Astrocyte (in vitro differentiated cells and primary cell): ENCODE measurements around the gene IRX1. TPM values are rescaled to one million over a fixed set of nuclear protein-coding genes. Genes with fewer than 3 reads are reported as not detected.

Source experiments
- DNase-seq: peaks from one replicate; pipeline ENCODE4 v3.0.0-alpha.2; 2010; ENCODE audit warnings: low read depth
- FAIRE-seq: peaks from 2 replicates; lab custom pipeline; 2011; peaks lifted over from hg19 to GRCh38; lab: Jason Lieb, UNC
- H2AFZ ChIP-seq: 2 replicates; pipeline ENCODE4 v1.6.0; 2012; ENCODE audit warnings: low read depth, low read length, inconsistent platforms
- H3K27ac ChIP-seq: 2 replicates; pipeline ENCODE4 v1.5.1; 2011; ENCODE audit warnings: low read depth, low read length, inconsistent platforms
- H3K27me3 ChIP-seq: 2 replicates; pipeline ENCODE4 v1.6.0; 2011; ENCODE audit warnings: low read length, inconsistent platforms; ENCODE audit not compliant: insufficient read depth
- H3K36me3 ChIP-seq: 2 replicates; pipeline ENCODE4 v1.5.1; 2011; ENCODE audit warnings: low read length, inconsistent platforms; ENCODE audit not compliant: insufficient read depth
- H3K4me1 ChIP-seq: 2 replicates; pipeline ENCODE4 v1.5.1; 2011; ENCODE audit warnings: low read length, inconsistent platforms; ENCODE audit not compliant: insufficient read depth
- H3K4me2 ChIP-seq: 2 replicates; pipeline ENCODE4 v1.6.0; 2012; ENCODE audit warnings: low read length, inconsistent platforms
- H3K4me3 ChIP-seq: 2 replicates; pipeline ENCODE4 v1.5.1; 2011; ENCODE audit warnings: low read depth, mild to moderate bottlenecking, low read length, inconsistent platforms; ENCODE audit not compliant: insufficient read depth
- H3K79me2 ChIP-seq: 2 replicates; pipeline ENCODE4 v1.6.0; 2012; ENCODE audit warnings: mild to moderate bottlenecking, low read length, inconsistent platforms; ENCODE audit not compliant: insufficient read depth
- H3K9ac ChIP-seq: 2 replicates; pipeline ENCODE4 v1.6.0; 2012; ENCODE audit warnings: mild to moderate bottlenecking, low read length, inconsistent platforms
- H3K9me3 ChIP-seq: 2 replicates; pipeline ENCODE4 v1.5.1; 2012; ENCODE audit warnings: low read depth, mild to moderate bottlenecking, low read length, inconsistent platforms; ENCODE audit not compliant: insufficient read depth
- H4K20me1 ChIP-seq: 2 replicates; pipeline ENCODE4 v1.6.0; 2012; ENCODE audit warnings: low read length, inconsistent platforms; ENCODE audit not compliant: insufficient read depth
- H3K27ac Mint-ChIP-seq: one replicate; pipeline ENCODE4 v1.8.0; 2021; ENCODE audit warnings: mild to moderate bottlenecking, mixed read lengths; ENCODE audit not compliant: unreplicated experiment
- H3K27me3 Mint-ChIP-seq: one replicate; pipeline ENCODE4 v1.8.0; 2021; ENCODE audit warnings: low read depth, mixed read lengths; ENCODE audit not compliant: unreplicated experiment
- H3K36me3 Mint-ChIP-seq: one replicate; pipeline ENCODE4 v1.8.0; 2021; ENCODE audit warnings: low read depth, mixed read lengths; ENCODE audit not compliant: unreplicated experiment
- H3K4me1 Mint-ChIP-seq: one replicate; pipeline ENCODE4 v1.8.0; 2021; ENCODE audit warnings: low read depth, mixed read lengths; ENCODE audit not compliant: unreplicated experiment
- H3K4me3 Mint-ChIP-seq: one replicate; pipeline ENCODE4 v1.8.0; 2021; ENCODE audit warnings: mild to moderate bottlenecking, moderate library complexity, mixed read lengths; ENCODE audit not compliant: unreplicated experiment
- H3K9me3 Mint-ChIP-seq: one replicate; pipeline ENCODE4 v1.8.0; 2021; ENCODE audit warnings: mild to moderate bottlenecking, mixed read lengths; ENCODE audit not compliant: unreplicated experiment
- CTCF ChIP-seq: IDR thresholded peaks from 2 replicates; pipeline ENCODE4 v1.5.1; 2011; ENCODE audit warnings: low read depth, mild to moderate bottlenecking, inconsistent platforms, low read length, moderate library complexity; ENCODE audit not compliant: insufficient read depth
- EZH2 ChIP-seq: IDR thresholded peaks from 2 replicates; pipeline ENCODE4 v1.6.1; 2012; ENCODE audit warnings: mild to moderate bottlenecking, low read length, inconsistent platforms; ENCODE audit not compliant: insufficient read depth
- total RNA-seq: library from RNA; stranded (reverse); gene quantifications from 2 replicates; pipeline ENCODE4 v1.2.1, GENCODE V29; 2021

Gene IRX1
- total RNA-seq, 1 donor from 2014 or later, result 0.52 TPM

- no peak overlapping the region for H3K4me2 ChIP-seq
- no peak overlapping the region for H3K27ac ChIP-seq
- H3K36me3 Mint-ChIP-seq, result no peaks in the 10 kb centered on the region
- peaks cover 60% of the 10 kb centered on the region for H3K27me3 Mint-ChIP-seq
- H3K27me3 ChIP-seq, result peaks cover 38% of the 10 kb centered on the region
- H4K20me1 ChIP-seq, result no peaks in the 10 kb centered on the region
- H3K79me2 ChIP-seq, result peaks cover 12% of the 10 kb centered on the region
- no peak overlapping the region for H3K27ac Mint-ChIP-seq
- no peaks in the 10 kb centered on the region for H3K36me3 ChIP-seq
- no peak for TF ChIP-seq EZH2
- TF ChIP-seq CTCF, result no peak
- DNase-seq (no peak), FAIRE-seq (no peak)
- H3K4me3 Mint-ChIP-seq, result no peak overlapping the region
- H3K9ac ChIP-seq, result no peak overlapping the region
- no peak overlapping the region for H3K4me3 ChIP-seq
- H3K4me1 ChIP-seq, result peaks cover 14% of the 10 kb centered on the region
- no peaks in the 10 kb centered on the region for H3K9me3 ChIP-seq
- no peaks in the 10 kb centered on the region for H3K4me1 Mint-ChIP-seq
- peaks cover 17% of the 10 kb centered on the region for H3K9me3 Mint-ChIP-seq
- H2AFZ ChIP-seq, result no peak overlapping the region
These were observed 3.3 kb upstream of the IRX1 start for GRCh38 chr5:3592298-3592697.

DNA sequence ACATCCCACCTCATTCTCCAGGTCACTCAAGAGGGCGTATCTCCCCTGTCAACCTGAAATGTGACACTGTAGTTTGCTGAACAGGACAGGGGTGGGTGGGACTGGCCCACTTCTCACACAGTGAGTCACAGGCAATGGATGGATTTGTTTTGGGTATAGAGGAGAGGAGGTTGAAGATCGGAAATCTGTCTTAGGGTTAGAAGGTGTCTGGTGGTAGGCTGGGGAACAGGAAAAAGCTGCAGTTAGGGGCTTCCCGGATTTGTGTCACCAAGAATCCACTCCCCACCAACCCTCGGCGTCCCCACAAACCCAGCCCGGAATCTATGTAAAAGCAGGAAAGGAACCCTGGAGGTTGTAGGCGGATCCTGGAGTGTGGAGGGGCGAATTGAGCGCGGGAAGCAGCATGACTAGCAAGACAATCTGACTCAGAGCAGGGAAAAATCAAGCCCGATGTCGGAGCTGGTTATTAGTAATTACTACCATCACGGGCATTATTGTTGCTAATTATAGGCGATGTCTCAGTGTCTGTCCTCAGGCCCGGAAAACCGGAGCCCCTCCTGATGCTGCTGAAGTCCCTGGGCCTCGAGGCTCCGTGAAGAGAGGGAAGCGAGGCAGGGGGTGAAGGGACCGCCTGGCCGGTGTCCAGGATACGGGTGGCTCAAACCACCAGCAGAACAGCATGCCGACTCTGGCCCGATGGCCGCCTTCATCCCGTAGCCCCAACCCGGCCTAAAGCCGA is 1.7 kb upstream of the IRX1 start:
- Histone ChIP-seq H3K9ac (peak overlapping the region; percentile 62), H3K9me3 (no peaks in the 10 kb centered on the region), H3K4me1 (peaks cover 14% of the 10 kb centered on the region), H3K27ac (no peak overlapping the region), H3K79me2 (peaks cover 29% of the 10 kb centered on the region), H4K20me1 (no peaks in the 10 kb centered on the region), H2AFZ (peak overlapping the region; percentile 66), H3K4me2 (peak overlapping the region; percentile 82), H3K4me3 (peak overlapping the region; percentile 33), H3K36me3 (no peaks in the 10 kb centered on the region), H3K27me3 (peaks cover 38% of the 10 kb centered on the region)
- Mint-ChIP-seq H3K27ac (peak overlapping the region; percentile 86), H3K36me3 (no peaks in the 10 kb centered on the region), H3K27me3 (peaks cover 62% of the 10 kb centered on the region), H3K9me3 (peaks cover 19% of the 10 kb centered on the region), H3K4me1 (no peaks in the 10 kb centered on the region), H3K4me3 (peak overlapping the region; percentile 60)
- DNase-seq (peak; percentile 38), FAIRE-seq (no peak)
- TF ChIP-seq EZH2 (no peak), CTCF (no peak)

GRCh38 chr5:3594510-3595005 is 1.1 kb upstream of the IRX1 start:
- TF ChIP-seq EZH2 (peak; percentile 50), CTCF (no peak)
- Histone ChIP-seq H2AFZ (peak overlapping the region; percentile 66), H3K9me3 (no peaks in the 10 kb centered on the region), H3K36me3 (no peaks in the 10 kb centered on the region), H3K9ac (peak overlapping the region; percentile 62), H4K20me1 (no peaks in the 10 kb centered on the region), H3K4me1 (peaks cover 20% of the 10 kb centered on the region), H3K27me3 (peaks cover 34% of the 10 kb centered on the region), H3K4me2 (peak overlapping the region; percentile 82), H3K27ac (peak overlapping the region; percentile 2), H3K79me2 (peaks cover 35% of the 10 kb centered on the region), H3K4me3 (peak overlapping the region; percentile 33)
- Mint-ChIP-seq H3K4me3 (no peak overlapping the region), H3K27me3 (peaks cover 61% of the 10 kb centered on the region), H3K9me3 (peaks cover 23% of the 10 kb centered on the region), H3K4me1 (no peaks in the 10 kb centered on the region), H3K27ac (no peak overlapping the region), H3K36me3 (no peaks in the 10 kb centered on the region)
- DNase-seq, result peak; percentile 49
- no peak for FAIRE-seq
